NCI-H446 treated with DMSO at 0.1 percent for 48 hours (cell line): ENCODE measurements around the gene P2RX3.
"Not testable (repeated sequence)": the region's sequence is repeated elsewhere in the genome, so short reads cannot be mapped to it uniquely, and the experiment has no call there.

Experiments
- DNase-seq: peaks from one replicate; lab custom pipeline; 2025; lab: John Stamatoyannopoulos, UW

P2RX3 gene

DNA sequence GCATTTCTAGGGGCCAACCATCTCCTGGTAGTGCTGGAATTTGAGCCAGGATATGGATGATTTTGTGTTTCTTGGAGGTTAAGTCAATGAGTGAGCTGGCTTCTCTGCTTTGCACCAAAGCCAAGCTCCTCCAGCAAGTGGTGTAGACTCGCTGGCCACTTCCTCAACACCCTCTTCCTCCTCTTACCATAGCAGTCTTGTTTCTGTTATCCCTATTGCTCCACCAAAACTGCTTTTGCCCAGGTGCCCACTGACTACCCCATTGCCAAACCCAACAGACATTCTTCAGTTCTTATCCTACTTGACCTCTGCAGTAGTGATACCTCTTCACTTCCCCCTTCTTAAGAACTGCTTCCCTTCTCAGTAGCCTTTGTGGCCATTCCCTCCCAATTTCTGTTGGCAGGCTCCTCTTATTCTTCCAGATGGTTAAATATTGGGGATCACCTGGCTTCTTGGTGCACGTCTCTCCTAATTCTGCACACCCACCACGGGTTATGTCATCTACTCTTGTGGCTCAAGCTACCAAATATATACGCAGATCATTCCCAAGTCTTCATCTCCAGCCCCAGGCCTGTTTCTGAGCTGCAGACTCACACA is 59.3 kb downstream of the P2RX3 start:
- DNase-seq: no peak

DNA sequence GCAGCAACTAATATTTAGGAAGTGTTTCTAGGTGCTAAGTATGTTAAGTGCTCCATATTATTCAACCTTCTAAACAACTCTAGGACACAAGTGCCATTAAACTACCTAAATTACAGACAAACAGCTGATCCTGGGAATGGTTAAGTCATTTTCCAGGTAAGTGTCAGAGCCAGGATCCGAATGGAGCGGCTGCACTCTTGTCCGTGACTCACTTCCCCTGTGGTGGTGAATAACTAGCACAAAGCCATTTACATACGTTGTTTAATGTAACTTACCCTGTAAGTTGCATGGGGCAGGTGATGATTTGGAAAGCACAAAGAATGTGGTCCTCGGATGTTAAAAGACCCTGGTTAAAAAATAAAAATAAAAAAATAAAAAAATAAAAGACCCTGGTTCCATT is 61.1 kb downstream of the P2RX3 start:
- DNase-seq: no peak

DNA sequence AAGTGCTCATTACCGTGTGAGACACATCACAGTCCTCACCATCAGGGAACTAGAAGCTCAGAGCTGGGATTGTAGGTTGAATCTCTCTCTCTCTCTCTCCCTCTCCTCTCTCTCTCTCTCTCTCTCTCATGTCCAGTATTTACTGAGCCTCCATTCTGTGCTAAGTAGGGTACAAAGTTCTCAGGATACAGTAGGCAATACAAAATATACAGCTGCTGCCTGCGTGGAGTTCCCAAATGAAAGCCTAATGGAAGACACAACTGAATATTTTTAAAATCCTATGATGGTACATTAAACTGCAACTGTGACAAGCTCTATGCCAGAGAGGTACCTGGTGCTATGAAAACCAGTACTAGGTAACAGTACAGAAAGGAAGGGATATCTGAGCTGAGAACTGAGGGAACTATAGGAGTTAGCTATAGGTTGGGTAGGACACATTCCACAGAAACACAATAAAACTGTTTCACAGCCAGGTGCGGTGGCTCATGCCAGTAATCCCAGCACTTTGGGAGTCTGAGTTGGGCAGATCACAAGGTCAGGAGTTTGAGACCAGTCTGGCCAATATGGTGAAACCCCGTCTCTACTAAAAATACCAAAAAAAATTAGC is 61.9 kb downstream of the P2RX3 start:
- DNase-seq: no peak

DNA sequence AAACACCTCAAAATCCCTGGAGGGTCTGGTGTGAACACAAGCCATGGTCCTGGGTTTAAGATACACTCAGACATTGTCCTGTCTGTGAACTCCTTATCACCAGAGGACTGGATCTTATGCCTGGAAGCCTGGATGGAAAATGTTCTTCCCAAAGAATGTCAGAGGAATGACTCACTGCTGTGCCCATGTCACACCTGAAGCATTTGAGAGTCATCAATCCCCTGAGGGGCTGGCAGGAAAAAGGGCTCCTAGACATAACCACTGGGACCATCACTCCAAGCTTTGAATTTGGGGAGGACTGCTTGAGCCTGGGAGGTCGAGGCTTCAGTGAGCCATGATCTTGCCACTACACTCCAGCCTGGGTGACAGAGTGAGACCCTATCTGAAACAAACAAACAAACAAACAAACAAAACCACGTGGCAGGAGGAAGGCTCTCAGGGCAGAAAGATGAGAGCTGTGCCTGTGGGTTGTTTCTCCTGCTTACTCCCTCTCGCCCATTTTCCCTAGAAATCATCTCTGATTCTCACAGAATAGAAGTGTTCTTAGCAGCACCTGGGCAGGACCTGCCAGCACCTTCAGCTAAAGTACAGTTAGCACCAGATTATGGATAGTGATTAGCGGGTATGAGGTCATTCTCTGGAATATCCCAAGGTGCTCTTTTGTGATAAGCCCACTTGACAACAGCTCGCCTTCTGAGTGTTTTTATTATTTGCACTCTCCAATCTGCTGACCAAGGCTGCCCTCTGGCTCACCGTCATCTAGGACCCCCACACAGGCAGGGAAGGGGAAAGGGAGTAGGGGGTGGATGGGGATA is 64.2 kb downstream of the P2RX3 start:
- DNase-seq: no peak

DNA sequence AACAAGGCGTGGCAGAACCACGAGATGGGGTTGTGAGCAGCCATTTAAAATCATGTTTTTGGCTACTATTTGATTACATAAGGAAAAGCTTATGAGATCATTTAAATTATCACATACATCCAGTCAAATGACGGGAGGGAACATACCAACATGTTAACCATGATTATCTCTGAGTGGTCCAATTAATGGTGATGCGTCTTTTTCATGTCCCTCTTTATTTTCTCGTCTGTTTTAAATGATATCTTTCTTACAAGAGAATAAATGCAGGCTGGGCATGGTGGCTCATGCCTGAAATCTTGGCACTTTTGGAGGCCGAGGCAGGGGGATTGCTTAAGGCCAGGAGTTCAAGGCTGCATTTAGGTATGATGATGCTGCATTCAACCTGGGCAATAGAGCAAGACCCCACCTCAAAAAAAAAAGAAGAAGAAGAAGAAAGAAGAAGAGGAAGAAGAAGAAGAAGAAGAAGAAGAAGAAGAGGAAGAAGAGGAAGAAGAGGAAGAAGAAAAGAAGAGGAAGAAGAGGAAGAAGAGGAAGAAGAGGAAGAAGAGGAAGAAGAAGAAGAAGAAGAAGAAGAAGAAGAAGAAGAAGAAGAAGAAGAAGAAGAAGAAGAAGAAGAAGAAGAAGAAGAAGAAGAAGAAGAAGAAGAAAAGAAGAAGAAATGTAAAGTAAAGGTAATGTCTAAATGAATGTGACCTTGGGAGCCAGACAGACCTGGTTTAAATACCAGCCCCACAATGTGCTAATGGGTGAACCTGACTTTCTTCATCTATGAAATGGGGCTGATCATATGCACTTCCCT is 65.0 kb downstream of the P2RX3 start:
- DNase-seq: not testable (repeated sequence)

DNA sequence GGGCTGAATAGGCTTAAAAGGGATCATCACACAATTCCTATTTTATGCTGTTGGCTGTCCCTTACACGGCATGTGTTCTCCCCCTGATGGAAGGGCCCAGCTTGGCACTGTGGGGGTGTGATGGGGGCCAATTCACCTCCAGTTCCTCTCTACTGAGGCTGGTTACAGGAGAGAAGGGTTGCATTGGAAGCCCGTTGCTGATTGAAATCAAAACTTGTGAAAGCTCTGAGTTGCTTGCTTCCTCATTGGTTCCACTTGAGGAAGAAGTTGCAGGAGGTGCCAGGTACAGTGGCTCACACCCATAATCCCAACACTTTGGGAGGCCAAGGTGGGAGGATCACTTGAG is 65.6 kb downstream of the P2RX3 start:
- no peak for DNase-seq

DNA sequence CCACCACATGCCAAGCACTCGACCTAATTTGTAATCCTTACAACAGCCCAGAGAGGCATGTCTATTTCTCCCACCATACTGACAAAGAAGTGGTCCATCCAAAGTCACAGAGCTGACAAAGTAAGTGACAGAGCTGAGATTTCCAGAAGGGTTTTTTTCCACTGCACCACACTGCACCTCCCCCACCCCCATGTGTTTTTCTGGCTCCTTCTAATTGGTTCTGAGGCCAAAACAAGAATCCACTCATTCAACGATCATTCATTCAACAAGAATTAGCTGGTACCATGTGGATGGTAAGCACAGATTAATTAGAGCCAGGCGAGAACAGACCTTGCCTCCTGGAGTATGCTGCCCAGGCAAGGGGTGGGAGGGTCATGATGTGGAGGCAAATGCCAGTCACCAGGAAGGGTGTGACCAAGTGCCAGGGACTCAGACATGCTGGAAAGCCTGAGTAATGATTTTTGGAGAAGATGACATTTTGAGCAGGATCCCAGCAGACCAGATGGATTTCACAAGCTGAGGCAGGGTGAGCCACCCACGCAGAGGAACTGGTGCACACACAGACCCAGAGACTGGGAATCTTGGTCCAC is 67.2 kb downstream of the P2RX3 start:
- DNase-seq: no peak

DNA sequence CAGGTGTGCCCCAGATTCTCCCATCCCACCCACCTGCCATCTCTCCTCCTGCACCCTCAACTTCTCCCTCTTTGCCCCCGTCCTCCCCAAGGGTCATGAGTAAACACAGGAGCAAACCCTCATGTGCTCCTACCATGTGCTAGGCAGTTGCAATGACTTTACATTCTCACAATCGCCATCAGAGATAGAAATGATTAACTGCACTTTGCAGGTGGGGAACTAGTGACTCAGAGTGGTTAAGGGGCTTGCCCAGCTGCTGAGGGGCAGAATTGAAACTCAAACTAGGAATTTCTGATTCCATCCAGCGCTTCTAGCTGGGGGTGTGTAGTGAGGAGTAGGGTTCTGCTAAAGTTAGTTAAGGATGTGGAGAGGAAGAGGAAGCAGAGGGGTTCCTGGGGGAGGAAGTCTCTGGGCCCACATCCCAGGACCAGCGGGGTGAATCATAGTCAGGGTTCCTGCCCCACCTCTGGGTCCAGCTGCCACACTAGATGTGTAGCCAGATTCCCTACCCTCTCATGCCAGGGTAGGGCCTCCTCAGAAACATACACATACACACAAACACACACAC is 68.3 kb downstream of the P2RX3 start:
- DNase-seq: no peak

DNA sequence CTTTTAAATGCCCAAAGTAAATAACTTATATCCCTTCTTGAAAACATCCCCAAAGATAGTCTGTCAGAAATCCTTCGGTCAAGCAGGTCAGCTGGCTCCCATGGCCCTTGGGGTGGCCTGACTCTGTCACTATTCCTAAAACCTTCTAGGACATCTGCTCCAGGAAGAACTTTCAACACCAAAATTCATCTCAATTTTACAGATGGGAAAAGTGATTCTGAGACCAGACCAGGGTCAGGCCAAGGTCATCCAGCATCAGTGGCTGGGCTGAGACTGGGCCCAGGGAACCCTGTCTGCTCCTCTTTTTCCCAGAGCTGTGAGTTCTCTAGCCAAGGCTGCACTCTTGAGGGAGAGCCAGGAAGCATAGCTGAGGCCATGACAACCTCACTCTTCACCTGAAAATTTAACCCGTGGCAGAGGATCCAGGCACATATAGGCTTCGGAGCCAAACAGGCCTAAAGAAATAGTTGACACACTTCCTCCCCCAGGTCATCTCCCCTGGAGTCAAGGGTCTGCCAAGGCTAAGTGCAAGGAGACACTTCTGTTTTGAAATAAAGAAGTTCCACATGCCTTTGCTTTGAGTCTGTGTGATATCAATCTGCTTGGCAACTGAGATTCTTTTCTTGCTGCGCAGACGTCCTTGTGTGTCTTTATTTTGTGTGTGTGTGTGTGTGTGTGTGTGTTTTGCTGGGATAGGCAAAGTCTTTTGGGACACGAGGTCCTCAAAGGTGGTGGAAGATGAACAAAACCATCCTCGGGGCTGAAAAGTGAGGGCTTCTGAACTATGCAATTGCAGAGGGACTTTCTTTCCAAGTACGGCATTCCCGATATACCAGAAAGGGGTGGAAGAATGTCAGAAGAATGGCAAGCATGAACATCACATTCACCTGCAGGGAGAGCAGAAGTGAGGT is 69.1 kb downstream of the P2RX3 start:
- no peak for DNase-seq

DNA sequence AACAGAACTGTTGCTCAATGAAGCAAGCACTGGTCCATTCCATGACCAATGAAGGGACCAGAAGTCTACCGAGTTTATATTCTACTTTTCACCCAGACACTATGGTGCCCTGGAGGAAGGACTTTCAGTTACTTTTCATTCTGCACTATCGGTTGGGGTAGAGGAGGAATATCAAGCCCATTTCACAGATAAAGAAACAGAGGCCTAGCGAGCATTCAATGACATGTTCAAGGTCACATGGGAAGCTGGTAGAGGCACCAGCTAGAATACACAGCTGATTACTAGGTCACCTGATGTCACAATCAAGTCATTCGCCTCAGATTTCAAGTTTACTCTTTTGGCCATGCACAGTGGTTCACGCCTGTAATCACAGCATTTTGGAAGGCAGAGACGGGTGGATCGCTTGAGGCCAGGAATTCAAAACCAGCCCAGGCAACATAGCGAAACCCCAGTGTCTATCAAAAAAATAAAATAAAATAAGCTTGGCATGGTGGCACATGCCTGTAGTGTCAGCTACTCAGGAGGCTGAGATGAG is 69.9 kb downstream of the P2RX3 start:
- DNase-seq: no peak

DNA sequence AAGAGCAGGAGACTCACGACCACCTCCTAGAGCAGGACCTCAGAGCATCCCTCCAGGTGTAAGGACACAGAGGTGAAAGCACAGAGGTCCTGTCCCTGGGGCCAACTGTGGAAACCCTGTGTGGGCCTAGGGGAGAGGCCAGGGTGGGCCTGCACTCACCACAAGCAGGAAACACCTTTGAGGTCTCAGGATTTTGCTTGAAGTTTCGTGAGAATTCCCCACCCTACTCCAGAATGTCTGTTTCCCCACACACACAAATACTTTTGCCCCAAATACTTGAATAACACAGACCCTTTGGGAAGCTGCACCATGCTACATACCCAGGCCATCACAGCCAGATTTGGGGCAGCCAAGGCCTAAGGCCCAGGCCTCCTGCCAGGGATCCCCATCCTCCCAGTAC is 70.6 kb downstream of the P2RX3 start:
- no peak for DNase-seq

DNA sequence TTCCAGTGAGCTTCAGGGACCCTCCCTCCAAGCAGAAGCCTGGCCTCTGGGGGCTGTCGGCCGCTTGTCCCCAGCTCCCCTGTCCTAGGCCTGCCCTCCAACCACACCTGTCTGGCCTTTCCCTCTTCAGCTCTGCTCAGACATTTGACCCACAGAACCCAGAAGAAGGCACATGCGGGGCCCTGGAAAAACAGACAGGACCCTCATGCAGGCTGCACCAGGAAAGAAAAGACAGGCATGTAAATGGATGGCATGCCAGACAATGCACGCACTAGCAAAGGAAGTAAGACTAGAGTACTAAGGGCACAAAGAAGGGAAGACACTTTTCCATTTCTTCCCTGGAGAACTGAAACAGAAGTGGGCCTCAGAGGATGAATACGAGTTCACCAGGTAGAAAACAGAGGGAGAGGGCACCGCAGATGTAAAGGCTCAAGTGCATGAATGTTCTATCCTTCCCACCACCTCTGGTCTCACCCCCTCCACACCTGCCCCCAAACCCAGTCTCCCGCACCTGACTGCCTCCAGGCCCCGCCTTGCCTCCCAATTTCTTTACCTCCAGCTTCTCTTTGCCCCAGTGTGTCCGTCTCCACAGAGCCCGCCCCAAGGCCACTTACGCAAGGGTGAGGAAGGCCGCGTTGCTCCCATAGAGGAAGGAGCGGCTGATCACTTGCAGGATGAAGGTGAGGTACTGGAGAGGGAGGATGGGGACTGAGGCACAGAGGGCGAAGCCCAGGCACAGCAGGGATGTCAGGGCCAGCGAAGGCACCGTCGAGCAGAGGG is 71.4 kb downstream of the P2RX3 start:
- DNase-seq: no peak

DNA sequence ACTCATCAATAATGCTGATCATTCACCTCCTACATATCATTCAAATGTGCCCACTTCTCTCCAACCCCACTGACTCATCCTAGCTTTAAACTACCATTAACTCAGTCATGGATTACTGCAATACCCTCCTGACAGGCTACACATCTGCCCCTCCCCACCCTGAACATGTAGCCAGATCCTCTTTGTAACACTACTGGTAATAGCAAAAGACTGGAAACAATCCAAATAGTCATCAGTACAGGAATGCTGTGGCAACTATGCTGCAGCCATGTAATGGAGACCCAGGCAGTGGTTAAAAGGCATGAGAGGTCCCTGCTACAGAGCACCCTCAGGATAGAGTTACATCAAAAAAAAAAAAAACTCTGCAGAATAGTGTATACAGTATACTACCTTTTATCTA is 72.1 kb downstream of the P2RX3 start:
- DNase-seq: no peak

DNA sequence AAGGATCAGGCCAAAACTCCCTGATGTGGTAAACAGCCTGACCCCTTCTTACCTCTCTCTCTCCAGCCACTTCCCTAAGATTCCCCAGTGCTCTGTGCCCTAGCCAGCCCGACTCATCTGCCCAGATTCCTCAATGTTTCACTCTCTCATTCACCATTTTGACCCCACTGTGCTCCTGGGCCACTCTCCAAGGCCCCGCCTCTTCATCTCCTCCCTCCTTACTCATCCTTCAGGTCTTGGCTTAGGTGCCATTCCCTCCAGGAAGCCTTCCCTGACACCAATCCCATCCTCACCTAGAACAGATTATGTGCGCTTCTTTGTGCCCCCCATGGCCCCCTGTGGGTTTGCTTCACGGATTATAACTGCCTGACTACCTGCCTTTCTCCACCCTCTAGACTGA is 75.5 kb downstream of the P2RX3 start:
- no peak for DNase-seq

DNA sequence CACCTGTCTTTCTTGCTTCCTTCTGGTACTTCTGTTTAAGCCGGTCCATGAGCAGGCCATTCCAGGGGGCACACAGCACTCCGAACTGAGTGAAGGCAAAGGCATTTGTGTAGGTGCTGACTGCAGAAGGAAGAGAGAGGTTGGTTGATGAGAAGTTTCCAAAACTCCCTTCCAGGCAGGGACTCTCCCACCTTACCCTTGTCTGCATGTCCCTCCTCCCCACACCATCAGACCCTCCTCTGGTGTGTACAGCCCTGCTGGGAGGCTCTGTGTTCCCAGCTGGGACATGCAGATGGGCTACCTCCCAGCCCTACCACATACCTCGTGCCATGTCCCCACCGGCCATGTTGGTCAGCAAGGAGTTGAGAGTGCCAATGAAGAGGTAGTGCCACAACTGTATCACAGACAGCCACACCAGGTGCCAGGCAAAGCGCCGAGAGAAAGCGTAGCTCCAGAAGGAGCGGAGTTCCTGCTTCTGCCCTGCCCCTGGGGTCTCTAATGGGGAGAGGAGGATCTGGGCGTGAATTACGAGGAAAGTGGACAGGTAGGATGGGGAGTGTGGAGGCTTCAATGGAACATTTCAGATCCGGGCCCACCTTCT is 76.6 kb downstream of the P2RX3 start:
- DNase-seq: no peak

DNA sequence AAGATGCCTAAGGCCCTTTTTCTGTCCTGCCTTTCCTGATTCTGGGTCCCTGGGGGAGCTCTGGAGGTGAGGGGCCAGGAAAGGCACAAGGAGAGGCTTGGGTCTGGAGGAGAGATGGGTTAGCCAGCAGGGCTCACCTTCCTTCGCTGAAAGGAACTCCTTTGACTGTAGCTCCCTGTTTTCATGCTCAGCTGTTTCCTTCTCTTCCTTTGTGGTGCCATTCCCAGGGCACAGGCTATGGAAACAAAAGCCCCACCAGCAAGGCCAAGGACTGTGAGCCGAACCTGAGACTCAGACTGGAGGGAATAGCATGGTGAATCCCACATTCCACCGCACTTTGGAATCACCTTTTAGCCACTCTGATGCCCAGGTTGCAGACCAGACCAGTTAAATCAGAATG is 78.3 kb downstream of the P2RX3 start:
- DNase-seq: no peak

DNA sequence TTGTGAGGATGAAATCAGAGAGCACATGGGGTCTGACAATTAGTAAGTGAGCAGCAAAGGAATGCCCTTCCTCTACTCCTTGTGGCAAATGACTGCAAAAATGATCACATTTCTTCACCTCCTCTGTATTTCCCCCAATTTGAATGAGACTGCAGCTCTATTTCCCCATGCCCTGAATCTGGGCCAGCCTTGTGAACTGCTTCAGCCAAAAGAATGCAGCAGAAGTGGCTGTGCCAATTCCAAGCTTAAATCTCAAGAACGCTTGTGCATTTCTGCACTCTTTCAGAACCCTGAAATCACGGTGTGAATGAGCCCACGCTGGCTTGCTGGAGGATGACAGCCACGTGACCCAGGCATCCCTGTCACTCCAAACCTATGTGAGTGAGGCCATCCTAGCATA is 78.9 kb downstream of the P2RX3 start:
- no peak for DNase-seq

DNA sequence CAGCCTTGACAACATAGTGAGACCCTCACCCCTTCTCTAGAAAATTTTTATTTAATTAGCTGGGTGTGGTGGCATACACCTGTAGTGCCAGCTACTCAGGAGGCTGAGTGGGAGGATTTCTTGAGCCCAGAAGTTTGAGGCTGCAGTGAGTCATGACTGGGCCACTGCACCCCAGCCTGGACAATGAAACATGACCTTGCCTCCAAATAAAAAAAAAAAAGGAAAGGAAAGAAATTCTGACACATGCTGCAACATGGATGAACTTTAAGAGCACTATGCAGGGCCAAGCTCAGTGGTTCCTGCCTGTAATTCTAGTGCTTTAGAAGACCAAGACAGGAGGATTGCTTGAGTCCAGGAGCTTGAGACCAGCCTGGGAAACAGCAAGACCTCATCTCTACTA is 80.0 kb downstream of the P2RX3 start:
- DNase-seq: no peak

DNA sequence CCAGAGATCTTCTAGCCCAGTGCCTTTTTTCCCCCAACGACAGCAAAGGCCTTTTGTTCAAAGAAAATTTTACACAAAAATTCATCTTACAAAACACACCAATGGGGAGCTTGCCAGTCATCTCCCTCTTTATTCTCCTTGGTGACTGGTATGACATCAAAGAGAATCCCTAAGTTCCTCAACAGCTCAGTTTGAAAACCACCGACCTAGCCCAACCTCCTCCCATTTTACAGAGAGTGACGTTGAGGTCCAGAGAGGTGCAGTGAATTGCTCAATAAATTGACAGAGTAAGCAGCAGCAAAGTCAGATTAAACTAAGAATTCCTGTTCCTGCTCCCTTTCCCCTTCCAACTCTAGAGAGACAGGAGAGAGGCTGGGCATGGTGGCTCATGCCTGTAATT is 81.0 kb downstream of the P2RX3 start:
- no peak for DNase-seq

DNA sequence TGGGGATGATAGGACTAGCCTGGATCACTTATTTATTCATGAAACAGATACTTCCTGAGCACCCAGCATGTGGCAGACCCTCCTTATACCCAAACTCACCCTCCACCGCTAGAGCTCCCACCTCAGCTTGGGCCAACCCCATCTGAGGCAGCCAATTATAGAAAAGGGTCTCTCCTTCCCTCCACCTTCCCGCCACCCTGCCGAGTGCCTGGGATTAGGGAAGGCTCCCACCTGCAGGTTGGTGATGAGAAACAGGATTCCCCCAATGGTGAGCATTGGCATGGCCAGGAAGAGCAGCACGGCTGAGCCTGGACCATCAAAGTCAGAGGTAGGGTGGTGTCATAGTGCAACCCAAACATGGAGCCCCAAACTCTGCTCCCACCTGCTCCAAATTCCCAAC is 82.9 kb downstream of the P2RX3 start:
- no peak for DNase-seq
